Hematopoietic multipotent progenitor cell treated with erythropoietin and hydrocortisone succinate and interleukin-3 and kit ligand, for 15 days (in vitro differentiated cells): Measurements from ENCODE around the gene SHH.

Source experiments
- DNase-seq: peaks from one replicate; pipeline ENCODE4 v3.0.0-alpha.2; 2015; ENCODE audit warnings: low spot score

The SHH gene

GRCh38 chr7:155811895-155812761 is at the start of gene SHH:
SHH (minus strand) TSS chr7:155812463; CDS start chr7:155812122, 341 bp downstream.
- DNase-seq = no peak

- DNase-seq = no peak
Observed at GRCh38 chr7:155861480-155861868, 49.2 kb upstream of the SHH start.

- no peak for DNase-seq
Observed at GRCh38 chr7:155860840-155861479, 48.7 kb upstream of the SHH start.

GRCh38 chr7:155860461-155860839 is 48.2 kb upstream of the SHH start:
- no peak for DNase-seq

GRCh38 chr7:155858521-155859061 is 46.3 kb upstream of the SHH start:
- no peak for DNase-seq

GRCh38 chr7:155857141-155857540 is 44.9 kb upstream of the SHH start:
- DNase-seq = no peak

- DNase-seq = no peak
Observed at GRCh38 chr7:155856656-155857055, 44.4 kb upstream of the SHH start.

GRCh38 chr7:155852426-155853301 is 40.4 kb upstream of the SHH start:
- no peak for DNase-seq

- DNase-seq = no peak
Observed at GRCh38 chr7:155851892-155852291, 39.6 kb upstream of the SHH start.

- no peak for DNase-seq
Observed at GRCh38 chr7:155850766-155851678, 38.8 kb upstream of the SHH start.

- no peak for DNase-seq
Observed at GRCh38 chr7:155850001-155850436, 37.8 kb upstream of the SHH start.

GRCh38 chr7:155848691-155849669 is 36.7 kb upstream of the SHH start:
- DNase-seq = no peak

GRCh38 chr7:155847821-155848435 is 35.7 kb upstream of the SHH start:
- DNase-seq = no peak

GRCh38 chr7:155846936-155847335 is 34.7 kb upstream of the SHH start:
- DNase-seq = no peak

GRCh38 chr7:155846156-155846555 is 33.9 kb upstream of the SHH start:
- DNase-seq = no peak

GRCh38 chr7:155845226-155845625 is 33.0 kb upstream of the SHH start:
- DNase-seq = no peak

- DNase-seq = no peak
Observed at GRCh38 chr7:155844526-155844925, 32.3 kb upstream of the SHH start.

- no peak for DNase-seq
Observed at GRCh38 chr7:155844019-155844453, 31.8 kb upstream of the SHH start.

GRCh38 chr7:155843426-155844018 is 31.3 kb upstream of the SHH start:
- no peak for DNase-seq
